ENCODE results near the gene MRPS31. TPM values are rescaled to one million over a fixed set of nuclear protein-coding genes. Genes with fewer than 3 reads are reported as not detected.

MRPS31 gene
- polyA plus RNA-seq, 1 donor (not counting 4 experiments of a cell fraction or from before 2014, with no cell fraction given), result 27.2 TPM

DNA sequence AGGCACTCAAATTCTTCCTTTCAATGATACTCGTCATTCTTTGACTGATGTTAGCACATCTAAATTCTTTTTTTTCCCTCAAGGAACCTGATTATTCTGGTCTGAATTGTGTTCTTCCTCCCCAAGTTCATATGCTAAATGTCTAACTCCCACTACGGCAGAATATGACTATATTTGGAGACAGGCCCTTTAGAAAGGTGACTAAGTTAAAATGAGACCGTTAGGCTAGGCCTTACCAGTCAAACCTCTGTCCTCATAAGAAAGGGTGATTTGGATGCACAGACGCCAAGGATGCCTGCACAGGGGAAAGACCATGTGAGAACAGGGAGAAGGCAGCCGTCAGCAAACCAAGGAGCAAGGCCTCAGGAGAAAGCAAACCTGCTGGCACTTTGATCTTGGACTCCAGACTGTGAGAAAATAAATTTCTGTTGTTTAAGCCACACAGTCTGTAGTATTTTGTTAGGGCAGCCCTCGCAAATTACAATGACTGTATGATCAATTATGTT, 91.5 kb downstream of the MRPS31 start:
- TF ChIP-seq, protein P1, sequence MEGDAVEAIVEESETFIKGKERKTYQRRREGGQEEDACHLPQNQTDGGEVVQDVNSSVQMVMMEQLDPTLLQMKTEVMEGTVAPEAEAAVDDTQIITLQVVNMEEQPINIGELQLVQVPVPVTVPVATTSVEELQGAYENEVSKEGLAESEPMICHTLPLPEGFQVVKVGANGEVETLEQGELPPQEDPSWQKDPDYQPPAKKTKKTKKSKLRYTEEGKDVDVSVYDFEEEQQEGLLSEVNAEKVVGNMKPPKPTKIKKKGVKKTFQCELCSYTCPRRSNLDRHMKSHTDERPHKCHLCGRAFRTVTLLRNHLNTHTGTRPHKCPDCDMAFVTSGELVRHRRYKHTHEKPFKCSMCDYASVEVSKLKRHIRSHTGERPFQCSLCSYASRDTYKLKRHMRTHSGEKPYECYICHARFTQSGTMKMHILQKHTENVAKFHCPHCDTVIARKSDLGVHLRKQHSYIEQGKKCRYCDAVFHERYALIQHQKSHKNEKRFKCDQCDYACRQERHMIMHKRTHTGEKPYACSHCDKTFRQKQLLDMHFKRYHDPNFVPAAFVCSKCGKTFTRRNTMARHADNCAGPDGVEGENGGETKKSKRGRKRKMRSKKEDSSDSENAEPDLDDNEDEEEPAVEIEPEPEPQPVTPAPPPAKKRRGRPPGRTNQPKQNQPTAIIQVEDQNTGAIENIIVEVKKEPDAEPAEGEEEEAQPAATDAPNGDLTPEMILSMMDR (optimal IDR thresholded peaks at IDR 0.05 in 1 of 3, IDR thresholded peaks at IDR 0.05 in 1 of 3, conservative IDR thresholded peaks at IDR 0.05 in 1 of 3; ENCODE audit: extremely low read depth in 1 of 3, insufficient read depth in 2 of 3, low read length in 3 of 3), result no peak
- no peak for TF ChIP-seq EZH2 (IDR thresholded peaks at IDR 0.05; ENCODE audit: low read length)
- Histone ChIP-seq H2AFZ (ENCODE audit: control insufficient read depth, low read length) (no peak overlapping the region), H3K4me3 (ENCODE audit: control insufficient read depth in 2 of 3, extremely low read depth in 1 of 3, insufficient read depth in 2 of 3, low read depth in 1 of 3, low read length in 3 of 3) (no peak overlapping the region), H3K27ac (ENCODE audit: control insufficient read depth, insufficient read depth, low read length) (no peak overlapping the region), H3K27me3 (ENCODE audit: control insufficient read depth, extremely low read depth, insufficient read depth, low read length) (no peaks in the 10 kb centered on the region), H3K4me1 (ENCODE audit: control insufficient read depth, extremely low read depth, insufficient read depth, low read length) (no peaks in the 10 kb centered on the region), H3K79me2 (ENCODE audit: control insufficient read depth, insufficient read depth, low read length) (no peaks in the 10 kb centered on the region), H3K4me2 (ENCODE audit: control insufficient read depth, extremely low read depth, insufficient read depth, low read depth, low read length) (no peak overlapping the region), H3K9ac (ENCODE audit: control insufficient read depth, extremely low read depth, insufficient read depth, low read length) (no peak overlapping the region), H3K36me3 (ENCODE audit: control insufficient read depth in 2 of 2, extremely low read depth in 1 of 2, insufficient read depth in 2 of 2, low read length in 2 of 2) (no peaks in the 10 kb centered on the region), H3K9me3 (ENCODE audit: control insufficient read depth, low read depth, low read length) (no peaks in the 10 kb centered on the region), H3K9me1 (ENCODE audit: control insufficient read depth, extremely low read depth, insufficient read depth, low read length) (no peaks in the 10 kb centered on the region), H4K20me1 (ENCODE audit: control insufficient read depth, extremely low read depth, insufficient read depth, low read length) (no peaks in the 10 kb centered on the region)
- FAIRE-seq, result no peak
- no peak for DNase-seq (ENCODE audit: low read depth, low spot score)
- dilution Hi-C loops (cut with MboI; ENCODE audit: extremely low pct_ligation_motif_present, low sequenced_read_pairs), result no loop called here

Small RNA genes within 50 kb of the gene (small RNA-seq; reads per million reads assigned to genes)
- gene MIR320D1 (ENCODE audit: insufficient read length in 3 of 3, low read depth in 3 of 3, low replicate concordance in 1 of 3) (0 reads per million in 3 experiments), gene MIR621 (ENCODE audit: insufficient read length in 3 of 3, low read depth in 3 of 3, low replicate concordance in 1 of 3) (0 reads per million in 3 experiments), gene RF00017 (ENCODE audit: insufficient read length in 3 of 3, low read depth in 3 of 3, low replicate concordance in 1 of 3) (0 reads per million in 3 experiments)

Other genes starting within 250 kb of the MRPS31 start
- 4.5 to 8.3 TPM (median 5.9 TPM) in 3 replicates for gene FOXO1, start 104.5 kb downstream of the MRPS31 start, polyA plus RNA-seq
- 8.7 to 13.1 TPM (median 11.1 TPM) in 3 replicates for gene SLC25A15, start 18.4 kb upstream of the MRPS31 start, polyA plus RNA-seq
- 37.9 to 57.6 TPM (median 48.0 TPM) in 3 replicates for gene ELF1, start 248.1 kb upstream of the MRPS31 start, polyA plus RNA-seq

Measured in keratinocyte (primary cell).